Effector CD4-positive, alpha-beta T cell (primary cell): ENCODE results near the gene STX12.
"Not testable (repeated sequence)": the region's sequence is repeated elsewhere in the genome, so short reads cannot be mapped to it uniquely, and the experiment has no call there.

Source experiments
- DNase-seq: peaks from one replicate; pipeline ENCODE4 v3.0.0-alpha.2; 2020

Gene STX12

DNA sequence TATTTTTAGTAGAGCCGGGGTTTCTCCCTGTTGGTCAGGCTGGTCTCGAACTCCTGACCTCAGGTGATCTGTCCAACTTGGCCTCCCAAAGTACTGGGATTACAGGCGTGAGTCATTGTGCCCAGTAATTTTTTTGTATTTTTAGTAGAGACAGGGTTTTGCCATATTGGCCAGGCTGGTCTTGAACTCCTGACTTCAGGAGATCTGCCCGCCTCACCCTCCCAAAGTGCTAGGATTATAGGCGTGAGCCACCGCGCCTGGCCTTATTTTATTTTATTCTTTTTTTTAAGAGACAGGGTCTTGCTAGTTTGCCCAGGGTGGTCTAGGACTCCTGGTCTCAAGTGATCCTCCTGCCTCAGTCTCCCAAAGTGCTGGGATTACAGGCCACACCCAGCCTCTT, 98.1 kb downstream of the STX12 start:
- DNase-seq = not testable (repeated sequence)

DNA sequence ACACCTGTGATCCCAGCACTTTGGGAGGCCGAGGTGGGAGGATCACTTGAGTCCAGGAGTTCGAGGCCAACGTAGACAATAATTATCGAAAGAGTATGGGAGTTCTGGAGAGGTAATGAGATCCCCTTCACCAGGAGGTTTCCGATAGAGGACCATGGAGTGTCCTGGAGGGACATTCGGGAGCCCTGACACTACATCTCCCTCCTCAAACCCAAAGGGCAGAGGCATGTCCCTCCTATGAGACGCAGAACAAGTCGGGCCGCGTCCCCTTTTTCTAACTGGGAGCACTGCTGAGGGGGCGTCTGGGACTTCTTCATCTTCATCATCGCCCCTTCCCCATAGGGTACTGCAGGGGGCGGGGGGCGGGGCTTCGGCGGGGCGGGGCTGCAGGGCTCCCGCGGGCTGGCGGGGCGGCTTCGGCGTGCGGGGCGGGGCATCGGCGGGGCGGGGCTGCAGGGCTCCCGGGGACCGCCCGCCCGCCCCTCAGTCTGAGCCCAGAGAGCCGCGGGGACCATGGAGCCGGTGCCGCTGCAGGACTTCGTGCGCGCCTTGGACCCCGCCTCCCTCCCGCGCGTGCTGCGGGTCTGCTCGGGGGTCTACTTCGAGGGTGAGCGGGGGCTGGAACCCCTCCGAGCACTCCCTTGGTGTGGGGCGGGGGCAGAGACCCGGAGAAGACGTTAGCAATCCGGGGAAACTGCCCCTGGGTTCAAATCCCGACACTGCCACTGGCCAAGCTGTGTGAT, 99.2 kb downstream of the STX12 start, which contains the start of gene THEMIS2:
Gene THEMIS2, plus strand, starts transcription at position 486 of the 743 bp plus-strand sequence. Its CDS starts 28 bp downstream, at position 514.
- peak; percentile 72 for DNase-seq

DNA sequence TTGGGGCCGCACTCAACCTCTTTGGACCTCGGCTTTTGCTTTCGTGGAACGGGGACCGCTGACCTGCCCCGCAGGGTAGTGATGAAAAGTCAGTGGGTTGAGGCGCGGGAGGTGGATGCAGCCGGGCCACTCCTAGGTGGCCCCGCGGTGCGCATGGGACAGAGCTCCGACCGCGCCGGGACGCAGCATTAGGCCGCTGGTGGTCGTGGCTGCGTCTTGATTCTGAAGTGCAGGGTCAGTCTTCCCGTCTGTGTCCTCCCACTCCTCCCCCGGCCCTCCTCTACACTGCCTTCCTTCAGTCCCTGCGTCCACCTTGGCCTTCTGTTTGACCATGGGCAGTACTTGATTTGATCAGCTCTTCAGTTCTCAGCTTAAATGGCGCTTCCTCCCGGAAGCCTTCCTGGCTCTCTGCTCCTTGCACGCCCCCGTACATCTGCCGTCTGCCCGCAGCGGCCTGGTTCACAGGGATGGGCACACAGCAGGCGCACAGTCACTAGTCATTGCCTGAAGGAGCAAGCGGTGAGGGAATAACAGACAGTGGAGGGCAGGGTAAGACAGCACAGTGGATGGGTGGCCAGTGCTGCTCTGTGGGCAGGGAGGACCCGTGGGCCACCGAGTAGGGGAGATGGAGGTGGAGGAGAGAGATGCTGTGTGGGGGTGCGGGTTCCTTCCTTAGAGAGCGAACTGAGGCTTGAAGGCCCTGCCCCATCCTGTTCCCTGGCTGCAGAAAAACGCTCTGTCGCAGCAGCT, 100.0 kb downstream of the STX12 start:
- DNase-seq = no peak

DNA sequence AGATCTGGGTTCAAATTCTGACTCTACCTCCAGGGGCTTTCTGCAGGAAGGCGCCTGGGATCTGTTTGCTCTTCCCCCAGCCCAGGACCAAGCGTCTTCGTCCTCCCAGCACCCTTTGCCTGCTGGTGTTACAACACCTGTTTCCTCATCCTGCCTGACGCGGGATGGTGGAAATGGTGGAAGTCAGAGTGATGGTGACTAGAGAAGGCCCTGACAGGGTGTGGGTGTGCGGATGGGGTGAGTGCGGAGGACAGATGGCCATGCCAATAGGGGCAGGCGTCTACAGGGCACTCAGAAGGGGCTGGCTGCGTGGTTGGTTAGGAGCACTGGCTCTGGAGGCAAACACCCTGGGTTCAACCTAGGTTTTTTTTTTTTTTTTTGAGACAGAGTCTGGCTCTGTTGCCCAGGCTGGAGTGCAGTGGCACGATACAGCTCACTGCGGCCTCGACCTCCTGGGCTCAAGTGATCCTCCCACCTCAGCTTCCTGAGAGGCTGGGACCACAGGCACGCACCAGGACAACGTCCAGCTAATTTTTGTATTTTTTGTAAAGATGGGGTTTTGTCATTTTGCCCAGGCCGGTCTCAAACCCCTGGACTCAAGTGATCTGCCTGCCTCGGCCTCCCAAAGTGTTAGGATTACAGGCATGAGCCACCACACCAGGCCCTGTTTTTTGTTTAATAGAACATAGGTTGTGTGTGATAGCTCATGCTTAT, 100.8 kb downstream of the STX12 start:
- no peak for DNase-seq
